ENCODE measurements around the gene GABPA. TPM values are rescaled to one million over a fixed set of nuclear protein-coding genes. Genes with fewer than 3 reads are reported as not detected.

The GABPA gene
- total RNA-seq, 4 donors from 2014 or later, result 17.0 to 30.0 (median 24.2) TPM

- ATAC-seq, result peak; percentile 75
- Histone ChIP-seq H3K4me3 (peak overlapping the region; percentile 79 to 91), H3K27ac (peak overlapping the region; percentile 95 to 100 (median 97)), H3K36me3 (peaks cover 0 to 3% of the 10 kb centered on the region in 2 donors), H3K4me1 (peaks cover 0 to 54% (median 25%) of the 10 kb centered on the region in 3 donors), H3K27me3 (no peaks in the 10 kb centered on the region), H3K9me3 (no peaks in the 10 kb centered on the region)
- TF ChIP-seq POLR2AphosphoS5 (IDR thresholded peaks at IDR 0.05), result no peak
- TF ChIP-seq POLR2A (IDR thresholded peaks at IDR 0.05), result peak in 1 of 2 donors; percentile 2
- 0 to 1% methylated on average over 16 to 17 of the region's 48 CpGs for WGBS, 2 donors (ENCODE audit: low coverage in 1 of 2)
These were observed 1.1 kb downstream of the GABPA start for GRCh38 chr21:25735646-25736597.

- no peak overlapping the region for H3K27ac ChIP-seq
- WGBS, 2 donors (ENCODE audit: low coverage in 1 of 2), result 40 to 61% methylated on average over 1 of the region's 1 CpG
- no peak for ATAC-seq
- no peak overlapping the region for H3K4me3 ChIP-seq
- H3K36me3 ChIP-seq, result no peaks in the 10 kb centered on the region
- no peaks in the 10 kb centered on the region for H3K9me3 ChIP-seq
- H3K4me1 ChIP-seq, result peaks cover 0 to 39% (median 17%) of the 10 kb centered on the region in 3 donors
- H3K27me3 ChIP-seq, result no peaks in the 10 kb centered on the region
- TF ChIP-seq CTCF (IDR thresholded peaks at IDR 0.05) (no peak), POLR2A (IDR thresholded peaks at IDR 0.05) (no peak), EP300 (IDR thresholded peaks at IDR 0.05) (no peak), POLR2AphosphoS5 (IDR thresholded peaks at IDR 0.05) (no peak)
These were observed 2.6 kb downstream of the GABPA start for GRCh38 chr21:25737421-25737820.

- Histone ChIP-seq H3K27ac (no peak overlapping the region), H3K27me3 (no peaks in the 10 kb centered on the region), H3K9me3 (no peaks in the 10 kb centered on the region), H3K4me3 (no peak overlapping the region), H3K4me1 (peaks cover 0 to 2% (median 0%) of the 10 kb centered on the region in 3 donors), H3K36me3 (peaks cover 0 to 25% of the 10 kb centered on the region in 2 donors)
- no peak for ATAC-seq
- no peak for TF ChIP-seq EP300 (IDR thresholded peaks at IDR 0.05)
- TF ChIP-seq POLR2A (IDR thresholded peaks at IDR 0.05), result no peak
- no peak for TF ChIP-seq POLR2AphosphoS5 (IDR thresholded peaks at IDR 0.05)
- no peak for TF ChIP-seq CTCF (IDR thresholded peaks at IDR 0.05)
- 91 to 93% methylated on average over 3 of the region's 3 CpGs for WGBS, 2 donors (ENCODE audit: low coverage in 1 of 2)
These were observed 8.1 kb downstream of the GABPA start for GRCh38 chr21:25742900-25743299.

- no peaks in the 10 kb centered on the region for H3K27me3 ChIP-seq
- ATAC-seq, result no peak
- H3K4me3 ChIP-seq, result no peak overlapping the region
- H3K4me1 ChIP-seq, result no peaks in the 10 kb centered on the region
- 95 to 100% methylated on average over 2 of the region's 2 CpGs for WGBS, 2 donors (ENCODE audit: low coverage in 1 of 2)
- no peak for TF ChIP-seq CTCF (IDR thresholded peaks at IDR 0.05)
- no peak for TF ChIP-seq EP300 (IDR thresholded peaks at IDR 0.05)
- TF ChIP-seq POLR2AphosphoS5 (IDR thresholded peaks at IDR 0.05), result no peak
- TF ChIP-seq POLR2A (IDR thresholded peaks at IDR 0.05), result no peak
- H3K9me3 ChIP-seq, result no peaks in the 10 kb centered on the region
- H3K36me3 ChIP-seq, result peaks cover 0 to 38% of the 10 kb centered on the region in 2 donors
- H3K27ac ChIP-seq, result no peak overlapping the region
These were observed 10.1 kb downstream of the GABPA start for GRCh38 chr21:25744854-25745253.

GRCh38 chr21:25750085-25750484, 15.3 kb downstream of the GABPA start:
- no peak overlapping the region for H3K27ac ChIP-seq
- no peak overlapping the region for H3K4me3 ChIP-seq
- WGBS, 2 donors (ENCODE audit: low coverage in 1 of 2), result 80 to 91% methylated on average over 2 to 6 of the region's 6 CpGs
- H3K36me3 ChIP-seq, result peaks cover 0 to 65% of the 10 kb centered on the region in 2 donors
- H3K27me3 ChIP-seq, result no peaks in the 10 kb centered on the region
- TF ChIP-seq POLR2A (IDR thresholded peaks at IDR 0.05), result no peak
- TF ChIP-seq POLR2AphosphoS5 (IDR thresholded peaks at IDR 0.05), result no peak
- no peak for TF ChIP-seq CTCF (IDR thresholded peaks at IDR 0.05)
- ATAC-seq, result no peak
- no peaks in the 10 kb centered on the region for H3K4me1 ChIP-seq
- no peaks in the 10 kb centered on the region for H3K9me3 ChIP-seq
